HG02973 (cell line): Measurements from ENCODE around the gene PIAS1.
"Not testable (repeated sequence)": the region's sequence is repeated elsewhere in the genome, so short reads cannot be mapped to it uniquely, and the experiment has no call there.

ENCODE experiments used
- ATAC-seq: cut with Tn5 transposase; IDR thresholded peaks from one replicate; pipeline ENCODE4 v1.9.1; 2021; ENCODE audit warnings: moderate library complexity; ENCODE audit not compliant: unreplicated experiment

The PIAS1 gene

GRCh38 chr15:68201153-68201878, 147.2 kb downstream of the PIAS1 start:
- no peak for ATAC-seq

- ATAC-seq = no peak
Measured at GRCh38 chr15:68201879-68202261, 147.8 kb downstream of the PIAS1 start.

GRCh38 chr15:68202994-68203393, 148.9 kb downstream of the PIAS1 start:
- ATAC-seq = not testable (repeated sequence)

- ATAC-seq = no peak
Measured at GRCh38 chr15:68203486-68203885, 149.4 kb downstream of the PIAS1 start.

- no peak for ATAC-seq
Measured at GRCh38 chr15:68203956-68204355, 149.8 kb downstream of the PIAS1 start.

- ATAC-seq = no peak
Measured at GRCh38 chr15:68204361-68204760, 150.2 kb downstream of the PIAS1 start.

- ATAC-seq = no peak
Measured at GRCh38 chr15:68204776-68205557, 150.9 kb downstream of the PIAS1 start, which contains the start of gene CALML4. Gene CALML4, minus strand, starts transcription at chr15:68205332. Its CDS starts 85 bp downstream, at chr15:68205247.

- no peak for ATAC-seq
Measured at GRCh38 chr15:68205558-68205944, 151.4 kb downstream of the PIAS1 start.

GRCh38 chr15:68205954-68206539, 151.9 kb downstream of the PIAS1 start:
- ATAC-seq = no peak

GRCh38 chr15:68206711-68207151, 152.6 kb downstream of the PIAS1 start:
- ATAC-seq = no peak

- ATAC-seq = no peak
Measured at GRCh38 chr15:68207176-68207935, 153.2 kb downstream of the PIAS1 start.

GRCh38 chr15:68208136-68208535, 154.0 kb downstream of the PIAS1 start:
- no peak for ATAC-seq

GRCh38 chr15:68208636-68209240, 154.6 kb downstream of the PIAS1 start:
- no peak for ATAC-seq

GRCh38 chr15:68209272-68209671, 155.2 kb downstream of the PIAS1 start:
- ATAC-seq = no peak

GRCh38 chr15:68209735-68210408, 155.8 kb downstream of the PIAS1 start:
- no peak for ATAC-seq

- ATAC-seq = no peak
Measured at GRCh38 chr15:68210409-68210756, 156.3 kb downstream of the PIAS1 start.

- ATAC-seq = no peak
Measured at GRCh38 chr15:68210821-68211655, 156.9 kb downstream of the PIAS1 start.

- ATAC-seq = no peak
Measured at GRCh38 chr15:68211656-68212320, 157.7 kb downstream of the PIAS1 start.

GRCh38 chr15:68213491-68213845, 159.4 kb downstream of the PIAS1 start:
- ATAC-seq = not testable (repeated sequence)
